Activated CD8-positive, alpha-beta memory T cell treated with anti-CD3 and anti-CD28 coated beads, Interleukin-2, amount 10 ng/mL, durations not matched to agents 7 days and 5 days (primary cell): ENCODE measurements around the gene ZNF18. TPM values are rescaled to one million over a fixed set of nuclear protein-coding genes. Genes with fewer than 3 reads are reported as not detected.
"Not testable (repeated sequence)": the region's sequence is repeated elsewhere in the genome, so short reads cannot be mapped to it uniquely, and the experiment has no call there.

Source experiments
- ATAC-seq: fragments of 150-1000 bp; cut with Tn5 transposase; one replicate; pipeline ENCODE4 v1.10.0; 2021; ENCODE audit warnings: moderate library complexity
- CTCF ChIA-PET: fragments of 350-600 bp; sonication (Branson Sonifier 250); formaldehyde crosslinking; loops from one replicate; lab custom pipeline; 2021; ENCODE audit warnings: antibody characterized with exemption; lab: Charles Lee
- DNase-seq: peaks from one replicate; pipeline ENCODE4 v3.0.0-alpha.2; 2020
- H3K27ac Mint-ChIP-seq: one replicate; pipeline ENCODE4 v1.8.0; 2021; ENCODE audit warnings: mild to moderate bottlenecking, mixed read lengths
- H3K27me3 Mint-ChIP-seq: one replicate; pipeline ENCODE4 v1.8.0; 2021; ENCODE audit warnings: mixed read lengths
- H3K36me3 Mint-ChIP-seq: one replicate; pipeline ENCODE4 v1.8.0; 2021; ENCODE audit warnings: mild to moderate bottlenecking, mixed read lengths
- H3K4me1 Mint-ChIP-seq: one replicate; pipeline ENCODE4 v1.8.0; 2021; ENCODE audit warnings: mixed read lengths
- H3K4me3 Mint-ChIP-seq: one replicate; pipeline ENCODE4 v1.8.0; 2021; ENCODE audit warnings: mild to moderate bottlenecking, moderate library complexity, mixed read lengths
- H3K9me3 Mint-ChIP-seq: one replicate; pipeline ENCODE4 v1.8.0; 2022; ENCODE audit warnings: low read depth, mixed read lengths
- total RNA-seq, 2 experiments: library from RNA; stranded (reverse); gene quantifications; one replicate each; pipeline ENCODE4 v1.2.3, GENCODE V29; 2021

ZNF18 gene
- total RNA-seq, 2 experiments from 2014 or later, result 9.3 to 11.9 TPM

- ATAC-seq (no peak), DNase-seq (no peak)
- H3K4me3 Mint-ChIP-seq, result no peak overlapping the region
- CTCF ChIA-PET, result no interaction called here
- H3K9me3 Mint-ChIP-seq, result peaks cover 19% of the 10 kb centered on the region
- H3K4me1 Mint-ChIP-seq, result no peaks in the 10 kb centered on the region
- H3K27me3 Mint-ChIP-seq, result no peaks in the 10 kb centered on the region
- H3K27ac Mint-ChIP-seq, result no peak overlapping the region
- peaks cover 4% of the 10 kb centered on the region for H3K36me3 Mint-ChIP-seq
Measured at GRCh38 chr17:11969565-11969964, 27.7 kb downstream of the ZNF18 start.

- CTCF ChIA-PET, result interaction anchor here (0.6 kb wide), 1 partner anchor 1315 kb away, joined by 3 read pairs; no protein-coding TSS in a partner anchor
- ATAC-seq, result no peak
Measured at GRCh38 chr17:11954936-11955335, 42.3 kb downstream of the ZNF18 start.

DNA sequence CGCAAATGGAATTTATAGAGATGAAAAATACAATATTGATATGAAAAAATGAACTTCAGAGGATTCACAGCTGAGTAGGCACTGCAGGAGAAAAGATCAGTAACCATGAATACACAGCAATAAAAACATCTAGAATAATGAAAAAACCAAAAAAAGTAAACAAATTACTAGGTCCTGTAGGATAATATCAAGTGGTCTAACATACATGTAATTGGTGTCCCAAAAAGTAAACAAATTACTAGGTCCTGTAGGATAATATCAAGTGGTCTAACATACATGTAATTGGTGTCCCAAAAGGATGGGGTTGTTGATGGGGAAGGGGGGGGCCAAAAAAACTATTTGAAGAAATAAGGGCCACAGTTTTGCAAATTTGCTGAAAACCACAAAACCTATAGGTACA is 43.4 kb downstream of the ZNF18 start:
- CTCF ChIA-PET, result interaction anchor here (0.6 kb wide), 1 partner anchor 81 kb away, joined by 3 read pairs; no protein-coding TSS in a partner anchor
- Mint-ChIP-seq H3K4me1 (no peaks in the 10 kb centered on the region), H3K27ac (no peak overlapping the region), H3K36me3 (peaks cover 1% of the 10 kb centered on the region), H3K4me3 (no peak overlapping the region), H3K9me3 (peaks cover 9% of the 10 kb centered on the region), H3K27me3 (no peaks in the 10 kb centered on the region)
- no peak for ATAC-seq
- DNase-seq, result no peak

More at GRCh38 chr17:11954936-11955335, 42.3 kb downstream of the ZNF18 start:
- no peaks in the 10 kb centered on the region for H3K4me1 Mint-ChIP-seq
- peaks cover 1% of the 10 kb centered on the region for H3K36me3 Mint-ChIP-seq
- H3K9me3 Mint-ChIP-seq, result peaks cover 9% of the 10 kb centered on the region
- H3K4me3 Mint-ChIP-seq, result no peak overlapping the region
- no peak for DNase-seq
- no peaks in the 10 kb centered on the region for H3K27me3 Mint-ChIP-seq
- H3K27ac Mint-ChIP-seq, result no peak overlapping the region

- Mint-ChIP-seq H3K9me3 (peaks cover 9% of the 10 kb centered on the region), H3K27me3 (no peaks in the 10 kb centered on the region), H3K27ac (no peak overlapping the region), H3K36me3 (peaks cover 1% of the 10 kb centered on the region), H3K4me1 (no peaks in the 10 kb centered on the region), H3K4me3 (no peak overlapping the region)
- CTCF ChIA-PET, result no interaction called here
- DNase-seq, result no peak
- no peak for ATAC-seq
Measured at GRCh38 chr17:11952610-11953009, 44.7 kb downstream of the ZNF18 start.

DNA sequence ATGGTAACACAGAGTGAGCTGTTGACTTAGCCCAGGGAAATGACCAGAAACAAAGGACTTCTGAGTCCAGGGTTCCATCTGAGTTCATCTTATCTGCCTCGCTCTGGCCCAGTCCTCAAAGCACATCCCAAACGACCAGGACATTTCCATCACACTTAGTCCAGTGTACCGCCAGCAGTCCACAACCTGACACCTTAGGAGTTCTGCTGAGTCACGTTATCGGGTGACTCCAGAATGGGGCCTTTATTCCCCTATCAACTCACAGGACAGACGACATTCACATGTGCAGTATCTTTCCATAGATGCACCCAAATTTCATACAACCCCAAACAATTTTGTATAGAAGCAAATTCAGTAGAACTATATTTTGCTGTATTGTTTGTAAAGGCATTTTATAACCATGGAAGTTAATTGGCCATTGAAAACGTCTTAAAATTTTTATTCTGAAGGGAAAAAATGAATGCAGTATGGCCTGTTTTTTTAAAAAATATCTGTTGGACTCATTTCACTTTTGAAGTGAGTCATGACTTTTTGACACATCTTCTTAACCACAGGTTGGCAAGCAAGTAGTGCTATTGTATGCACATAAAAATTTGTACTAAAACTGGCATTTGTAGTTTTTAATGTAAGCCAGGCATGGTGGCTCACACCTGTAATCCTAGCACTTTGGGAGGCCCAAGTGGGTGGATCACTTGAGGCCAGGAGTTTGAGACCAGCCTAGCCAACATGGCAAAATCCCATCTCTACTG is 46.3 kb downstream of the ZNF18 start:
- Mint-ChIP-seq H3K4me3 (no peak overlapping the region), H3K36me3 (no peaks in the 10 kb centered on the region), H3K27me3 (no peaks in the 10 kb centered on the region), H3K9me3 (peaks cover 9% of the 10 kb centered on the region), H3K4me1 (no peaks in the 10 kb centered on the region), H3K27ac (no peak overlapping the region)
- no peak for DNase-seq
- CTCF ChIA-PET, result no interaction called here
- ATAC-seq, result no peak

DNA sequence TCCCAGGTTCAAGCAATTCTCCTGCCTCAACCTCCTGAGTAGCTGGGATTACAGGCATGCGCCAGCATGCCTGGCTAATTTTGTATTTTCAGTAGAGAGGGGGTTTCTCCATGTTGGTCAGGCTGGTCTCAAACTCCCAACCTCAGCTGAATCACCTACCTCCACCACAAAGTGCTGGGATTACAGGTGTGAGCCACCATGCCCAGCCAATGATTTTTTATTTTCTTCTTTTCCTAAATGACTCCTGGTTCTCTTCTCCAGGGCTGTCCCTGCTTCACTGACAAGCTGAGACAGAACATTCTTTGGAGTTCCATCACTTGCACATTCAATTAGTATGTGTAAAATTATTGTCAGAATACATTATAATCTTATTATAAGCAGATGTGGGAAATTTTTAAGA is 47.7 kb downstream of the ZNF18 start:
- H3K4me3 Mint-ChIP-seq, H3K27ac Mint-ChIP-seq, ATAC-seq, H3K9me3 Mint-ChIP-seq, H3K27me3 Mint-ChIP-seq, H3K36me3 Mint-ChIP-seq, CTCF ChIA-PET, DNase-seq, H3K4me1 Mint-ChIP-seq: not testable (repeated sequence)

- no peaks in the 10 kb centered on the region for H3K4me1 Mint-ChIP-seq
- H3K27me3 Mint-ChIP-seq, result no peaks in the 10 kb centered on the region
- no peak overlapping the region for H3K27ac Mint-ChIP-seq
- CTCF ChIA-PET, result no interaction called here
- DNase-seq (no peak), ATAC-seq (no peak)
- H3K4me3 Mint-ChIP-seq, result no peak overlapping the region
- no peaks in the 10 kb centered on the region for H3K36me3 Mint-ChIP-seq
- peaks cover 4% of the 10 kb centered on the region for H3K9me3 Mint-ChIP-seq
Measured at GRCh38 chr17:11948789-11949188, 48.5 kb downstream of the ZNF18 start.

DNA sequence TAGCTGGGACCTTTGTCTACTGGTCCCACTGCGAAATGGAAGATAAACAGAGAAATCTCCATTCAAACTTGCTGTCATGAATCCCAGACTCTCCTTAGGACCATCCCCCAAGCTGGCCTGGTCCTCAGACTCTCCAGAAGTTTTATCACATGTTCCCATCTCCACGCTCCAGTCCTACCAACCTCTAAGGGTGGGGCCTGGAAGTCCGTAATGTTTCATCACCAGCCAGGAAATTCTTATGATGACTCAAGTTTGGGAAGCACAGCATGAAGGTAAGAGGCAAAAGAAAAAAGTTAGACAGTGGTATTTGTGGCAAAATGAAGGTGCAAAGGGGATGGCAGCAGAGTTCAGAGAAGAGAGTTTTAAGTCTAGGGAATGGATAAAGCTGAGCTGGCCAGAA is 52.7 kb downstream of the ZNF18 start:
- Mint-ChIP-seq H3K27ac (no peak overlapping the region), H3K4me3 (no peak overlapping the region), H3K27me3 (no peaks in the 10 kb centered on the region), H3K36me3 (no peaks in the 10 kb centered on the region), H3K4me1 (no peaks in the 10 kb centered on the region), H3K9me3 (no peaks in the 10 kb centered on the region)
- ATAC-seq (no peak), DNase-seq (no peak)
- CTCF ChIA-PET, result no interaction called here

GRCh38 chr17:11943759-11944347 is 53.4 kb downstream of the ZNF18 start:
- H3K4me3 Mint-ChIP-seq, result no peak overlapping the region
- H3K9me3 Mint-ChIP-seq, result no peaks in the 10 kb centered on the region
- H3K4me1 Mint-ChIP-seq, result no peaks in the 10 kb centered on the region
- no peaks in the 10 kb centered on the region for H3K27me3 Mint-ChIP-seq
- no peak for ATAC-seq
- H3K27ac Mint-ChIP-seq, result no peak overlapping the region
- H3K36me3 Mint-ChIP-seq, result no peaks in the 10 kb centered on the region
- CTCF ChIA-PET, result no interaction called here
- DNase-seq, result no peak

DNA sequence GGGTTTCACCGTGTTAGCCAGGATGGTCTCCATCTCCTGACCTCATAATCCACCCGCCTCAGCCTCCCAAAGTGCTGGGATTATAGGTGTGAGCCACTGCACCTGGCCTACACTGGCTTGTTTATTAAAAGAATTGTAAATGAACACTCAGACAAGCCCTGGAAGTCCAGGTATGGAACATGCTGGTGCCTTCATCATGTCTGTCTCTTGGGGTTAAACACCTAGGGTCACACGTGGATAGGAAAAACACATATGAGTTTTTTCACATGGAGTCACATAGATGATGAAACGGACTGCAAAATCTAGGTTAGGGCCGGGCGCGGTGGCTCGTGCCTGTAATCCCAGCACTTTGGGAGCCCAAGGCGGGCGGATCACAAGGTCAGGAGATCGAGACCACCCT is 54.2 kb downstream of the ZNF18 start:
- ATAC-seq, H3K4me3 Mint-ChIP-seq, H3K4me1 Mint-ChIP-seq, H3K9me3 Mint-ChIP-seq, H3K27me3 Mint-ChIP-seq, H3K36me3 Mint-ChIP-seq, DNase-seq, CTCF ChIA-PET, H3K27ac Mint-ChIP-seq: not testable (repeated sequence)

- CTCF ChIA-PET, result no interaction called here
- DNase-seq, result no peak
Measured at GRCh38 chr17:11940904-11941303, 56.4 kb downstream of the ZNF18 start.

GRCh38 chr17:11935734-11936406 is 61.4 kb downstream of the ZNF18 start:
- ATAC-seq (no peak), DNase-seq (peak; percentile 47)
- no peak overlapping the region for H3K27ac Mint-ChIP-seq
- H3K9me3 Mint-ChIP-seq, result no peaks in the 10 kb centered on the region
- no peaks in the 10 kb centered on the region for H3K4me1 Mint-ChIP-seq
- H3K4me3 Mint-ChIP-seq, result no peak overlapping the region
- CTCF ChIA-PET, result interaction anchor here (1.3 kb wide), 1 partner anchor 68 kb away, joined by 3 read pairs; no protein-coding TSS in a partner anchor
- no peaks in the 10 kb centered on the region for H3K27me3 Mint-ChIP-seq
- H3K36me3 Mint-ChIP-seq, result no peaks in the 10 kb centered on the region

More at GRCh38 chr17:11940904-11941303, 56.4 kb downstream of the ZNF18 start:
- Mint-ChIP-seq H3K9me3 (no peaks in the 10 kb centered on the region), H3K4me3 (no peak overlapping the region), H3K36me3 (no peaks in the 10 kb centered on the region), H3K4me1 (no peaks in the 10 kb centered on the region), H3K27ac (no peak overlapping the region), H3K27me3 (no peaks in the 10 kb centered on the region)
- no peak for ATAC-seq

GRCh38 chr17:11932337-11932898 is 64.9 kb downstream of the ZNF18 start:
- Mint-ChIP-seq H3K27ac (no peak overlapping the region), H3K9me3 (no peaks in the 10 kb centered on the region), H3K27me3 (no peaks in the 10 kb centered on the region), H3K4me3 (no peak overlapping the region), H3K4me1 (no peaks in the 10 kb centered on the region), H3K36me3 (no peaks in the 10 kb centered on the region)
- no peak for DNase-seq
- ATAC-seq, result no peak
- CTCF ChIA-PET, result no interaction called here
